ENCODE results near the gene S1PR4.
A peak's percentile ranks its signal among the peaks of the same experiment; 100 is the strongest.
"Not testable (repeated sequence)": the region's sequence is repeated elsewhere in the genome, so short reads cannot be mapped to it uniquely, and the experiment has no call there.

S1PR4 gene

GRCh38 chr19:3206216-3206953 is 27.8 kb downstream of the S1PR4 start:
- no peak overlapping the region for H3K4me3 ChIP-seq (ENCODE audit: low read length)
- no peak for DNase-seq (ENCODE audit: low read depth, low spot score)

- no peak for DNase-seq (ENCODE audit: low read depth, low spot score)
Observed at GRCh38 chr19:3207461-3208242, 29.1 kb downstream of the S1PR4 start.

GRCh38 chr19:3208317-3209207 is 30.0 kb downstream of the S1PR4 start:
- DNase-seq (ENCODE audit: low read depth, low spot score) = no peak

More at GRCh38 chr19:3207461-3208242, 29.1 kb downstream of the S1PR4 start:
- no peak overlapping the region for H3K4me3 ChIP-seq (ENCODE audit: low read length)

GRCh38 chr19:3210347-3211017 is 31.9 kb downstream of the S1PR4 start:
- DNase-seq (ENCODE audit: low read depth, low spot score) = no peak
- no peak overlapping the region for H3K4me3 ChIP-seq (ENCODE audit: low read length)

More at GRCh38 chr19:3208317-3209207, 30.0 kb downstream of the S1PR4 start:
- H3K4me3 ChIP-seq (ENCODE audit: low read length) = no peak overlapping the region

GRCh38 chr19:3211191-3211590 is 32.6 kb downstream of the S1PR4 start:
- H3K4me3 ChIP-seq (ENCODE audit: low read length) = no peak overlapping the region
- DNase-seq (ENCODE audit: low read depth, low spot score) = no peak

- no peak overlapping the region for H3K4me3 ChIP-seq (ENCODE audit: low read length)
- no peak for DNase-seq (ENCODE audit: low read depth, low spot score)
Observed at GRCh38 chr19:3213159-3213558, 34.6 kb downstream of the S1PR4 start.

- no peak for DNase-seq (ENCODE audit: low read depth, low spot score)
- no peak overlapping the region for H3K4me3 ChIP-seq (ENCODE audit: low read length)
Observed at GRCh38 chr19:3216874-3217273, 38.3 kb downstream of the S1PR4 start.

GRCh38 chr19:3220576-3220975 is 42.0 kb downstream of the S1PR4 start:
- H3K4me3 ChIP-seq (ENCODE audit: low read length) = no peak overlapping the region
- DNase-seq (ENCODE audit: low read depth, low spot score) = no peak

- not testable (repeated sequence) for DNase-seq (ENCODE audit: low read depth, low spot score); H3K4me3 ChIP-seq (ENCODE audit: low read length)
Observed at GRCh38 chr19:3221576-3221975, 43.0 kb downstream of the S1PR4 start.

- DNase-seq (ENCODE audit: low read depth, low spot score) = no peak
Observed at GRCh38 chr19:3222709-3223108, 44.1 kb downstream of the S1PR4 start.

GRCh38 chr19:3224346-3225168 is 46.0 kb downstream of the S1PR4 start, which contains the start of gene CELF5:
TSS of gene CELF5 (plus strand) at chr19:3224661. CDS start at chr19:3224740, 79 bp downstream.
- peak within 1 kb of the TSS; percentile 49 for H3K4me3 ChIP-seq (ENCODE audit: low read length)
- no peak for DNase-seq (ENCODE audit: low read depth, low spot score)

More at GRCh38 chr19:3222709-3223108, 44.1 kb downstream of the S1PR4 start:
- H3K4me3 ChIP-seq (ENCODE audit: low read length) = no peak overlapping the region

- DNase-seq (ENCODE audit: low read depth, low spot score) = no peak
- H3K4me3 ChIP-seq (ENCODE audit: low read length) = no peak overlapping the region; the same call in 1 of the 2 replicates
Observed at GRCh38 chr19:3225169-3225485, 46.6 kb downstream of the S1PR4 start.

- no peak overlapping the region for H3K4me3 ChIP-seq (ENCODE audit: low read length)
Observed at GRCh38 chr19:3225677-3226093, 47.1 kb downstream of the S1PR4 start.

GRCh38 chr19:3227054-3227626 is 48.6 kb downstream of the S1PR4 start:
- no peak for DNase-seq (ENCODE audit: low read depth, low spot score)
- no peak overlapping the region for H3K4me3 ChIP-seq (ENCODE audit: low read length)

More at GRCh38 chr19:3225677-3226093, 47.1 kb downstream of the S1PR4 start:
- DNase-seq (ENCODE audit: low read depth, low spot score) = no peak

- no peak for DNase-seq (ENCODE audit: low read depth, low spot score)
- H3K4me3 ChIP-seq (ENCODE audit: low read length) = no peak overlapping the region
Observed at GRCh38 chr19:3229346-3229743, 50.8 kb downstream of the S1PR4 start.
